K562 (cell line): ENCODE measurements around the gene PLCG2. TPM values are rescaled to one million over a fixed set of nuclear protein-coding genes. Genes with fewer than 3 reads are reported as not detected.
A peak's percentile ranks its signal among the peaks of the same experiment; 100 is the strongest.

Source experiments
- ATAC-seq: fragments of 200-7000 bp; cut with Tn5 transposase; 3 replicates; pipeline ENCODE4 v1.9.1; 2020; ENCODE audit warnings: moderate library complexity
- BruUV-seq: library from RNA; stranded (reverse); fragments of 400-500 nt; replicated peaks from 2 replicates; lab custom pipeline; 2021; lab: Mats Ljungman, UMichigan
- CTCF ChIA-PET: fragments of 300-600 bp; formaldehyde crosslinking; extraction: SDS; loops from one replicate; lab custom pipeline; 2021; ENCODE audit warnings: low intra/inter-chr PET ratio; lab: Yijun Ruan, JAX
- POLR2A ChIA-PET: fragments of 300-600, 350-650 bp; sonication (Branson Sonifier 250); formaldehyde crosslinking; extraction: SDS; loops from one replicate; lab custom pipeline; 2021; ENCODE audit warnings: antibody characterized with exemption, inconsistent platforms; lab: Yijun Ruan, JAX
- DNase-seq, 4 experiments: peaks; one replicate each; pipeline versions ENCODE4 v3.0.0 to v3.0.0-alpha.2; 2011 to 2018; ENCODE audit warnings: low spot score in 3 of 4, mixed read lengths in 3 of 4; ENCODE audit errors: extremely low read depth in 1 of 4
- FAIRE-seq: peaks from 2 replicates; lab custom pipeline; 2011; peaks lifted over from hg19 to GRCh38; lab: Jason Lieb, UNC
- H2AFZ ChIP-seq: 2 replicates; pipeline ENCODE4 v1.6.0; 2011; ENCODE audit warnings: low read depth, low read length, control low read depth, inconsistent platforms
- H3K27ac ChIP-seq: fragments of 200-600 bp; 3 replicates; pipeline ENCODE4 v1.8.0; 2011; ENCODE audit warnings: low read depth, mild to moderate bottlenecking, control low read depth, inconsistent platforms, low read length, moderate library complexity, mixed read lengths; ENCODE audit errors: extremely low read depth
- H3K27me3 ChIP-seq, 2 experiments: fragments of 300-600 bp in 1 of 2; 2 replicates in 1 of 2; 3 replicates in 1 of 2; pipeline versions ENCODE4 v1.6.0 to v1.8.0; 2011; ENCODE audit warnings: inconsistent platforms in 2 of 2, low read length in 2 of 2, mild to moderate bottlenecking in 1 of 2, mixed read lengths in 1 of 2, moderate library complexity in 1 of 2; ENCODE audit not compliant: control insufficient read depth in 2 of 2, insufficient read depth in 2 of 2
- H3K36me3 ChIP-seq: fragments of 300-600 bp; 3 replicates; pipeline ENCODE4 v1.8.0; 2011; ENCODE audit warnings: mild to moderate bottlenecking, low read length, inconsistent platforms; ENCODE audit not compliant: control insufficient read depth, insufficient read depth
- H3K4me1 ChIP-seq, 2 experiments: fragments of 200-600 bp in 1 of 2; replicated peaks in 1 of 2; 2 replicates in 1 of 2; 3 replicates in 1 of 2; pipeline versions ENCODE4 v1.5.1 to v1.8.0; 2011; ENCODE audit warnings: inconsistent platforms in 2 of 2, low read length in 2 of 2, mild to moderate bottlenecking in 1 of 2, mixed read lengths in 1 of 2, moderate library complexity in 1 of 2; ENCODE audit not compliant: control insufficient read depth in 2 of 2, insufficient read depth in 2 of 2
- H3K4me2 ChIP-seq: 2 replicates; pipeline ENCODE4 v1.6.1; 2011; ENCODE audit warnings: low read length, control low read depth, inconsistent platforms, mixed read lengths; ENCODE audit not compliant: insufficient read depth
- H3K4me3 ChIP-seq: fragments of 200-600 bp; sonication (generic), shearing (Covaris generic); 2 replicates; pipeline ENCODE4 v1.5.1; 2016; ENCODE audit warnings: control low read depth, inconsistent platforms
- H3K79me2 ChIP-seq: fragments of 200-600 bp; 3 replicates; pipeline ENCODE4 v1.8.0; 2011; ENCODE audit warnings: low read length, inconsistent platforms; ENCODE audit not compliant: control insufficient read depth, insufficient read depth
- H3K9ac ChIP-seq, 2 experiments: 2 replicates each; pipeline versions ENCODE4 v1.6.0 to v1.6.1; 2011; ENCODE audit warnings: low read depth in 2 of 2, low read length in 2 of 2, control low read depth in 1 of 2, inconsistent platforms in 1 of 2, mild to moderate bottlenecking in 1 of 2, mixed read lengths in 1 of 2; ENCODE audit not compliant: insufficient read depth in 1 of 2
- H3K9me1 ChIP-seq: one replicate; pipeline ENCODE4 v1.6.0; 2011; ENCODE audit warnings: inconsistent platforms, mild to moderate bottlenecking, low read length, moderate library complexity; ENCODE audit not compliant: control insufficient read depth, insufficient read depth
- H3K9me3 ChIP-seq: replicated peaks from 2 replicates; pipeline ENCODE4 v1.5.1; 2011; ENCODE audit warnings: low read depth, low read length, inconsistent platforms; ENCODE audit not compliant: control insufficient read depth, insufficient read depth
- H4K20me1 ChIP-seq: replicated peaks from 2 replicates; pipeline ENCODE4 v1.6.1; 2011; ENCODE audit warnings: low read length, inconsistent platforms, mixed read lengths; ENCODE audit not compliant: control insufficient read depth, insufficient read depth
- CBFA2T3 ChIP-seq: fragments of 450-650 bp; IDR thresholded peaks from 2 replicates; pipeline ENCODE4 v1.6.1; 2017
- CC2D1A ChIP-seq: fragments of 450-650 bp; IDR thresholded peaks from 2 replicates; pipeline ENCODE4 v1.6.1; 2017; ENCODE audit warnings: mild to moderate bottlenecking
- RREB1 ChIP-seq: fragments of 250-450 bp; sonication (Bioruptor Pico); IDR thresholded peaks from 2 replicates; pipeline ENCODE4 v1.4.0; 2020
- SMARCA4 ChIP-seq: fragments of 450-650 bp; IDR thresholded peaks from 2 replicates; pipeline ENCODE4 v1.6.1; 2016
- ZNF263 ChIP-seq: sonication (generic); formaldehyde crosslinking; IDR thresholded peaks from 2 replicates; pipeline ENCODE4 v1.8.0; 2022; ENCODE audit warnings: mild to moderate bottlenecking, missing genetic modification reagents, borderline replicate concordance
- ZNF589 ChIP-seq: fragments of 200-800 bp; sonication (Bioruptor generic); IDR thresholded peaks from 2 replicates; pipeline ENCODE4 v1.6.1; 2016; ENCODE audit warnings: low read depth, missing genetic modification characterization, missing compliant biosample characterization
- ZNF766 ChIP-seq: fragments of 200-800 bp; sonication (Bioruptor generic); conservative IDR thresholded peaks from 2 replicates; pipeline ENCODE4 v1.6.1; 2016; ENCODE audit warnings: missing genetic modification characterization, missing compliant biosample characterization
- WGBS: fragments of 100-300 bp; shearing (Covaris generic); methylation state at CpG from one replicate; pipeline ENCODE4 v1.1.6; 2016; ENCODE audit warnings: low coverage, mixed read lengths; ENCODE audit not compliant: insufficient coverage; ENCODE audit errors: missing lambda C conversion rate; 5-methylcytosine and 5-hydroxymethylcytosine counted together
- in situ Hi-C: fragments of 300-500 bp; cut with MboI; formaldehyde crosslinking; loops from 4 replicates; pipeline ENCODE4 v1.15.0; 2018; ENCODE audit warnings: inconsistent platforms, mixed read lengths
- intact Hi-C: fragments of 100-400 bp; cut with micrococcal nuclease; formaldehyde crosslinking; loops from 2 replicates; pipeline ENCODE4 v1.14.2; 2022
- polyA plus RNA-seq, 8 experiments: library from polyadenylated mRNA; depleted of rRNA in 4 of 8; stranded (reverse) in 5 of 8; unstranded in 3 of 8; fragments of >200 nt; fragmentation: Nextera tagmentation in 2 of 8; fragmentation: Illumina TruSeq in 1 of 8; extraction: Ambion mirVana in 2 of 8; extraction: Trizol in 1 of 8; gene quantifications; 2 replicates each; pipeline versions ENCODE4 v1.2.1 to v1.2.3, GENCODE V29; 2011 to 2014; ENCODE audit warnings: inconsistent platforms in 1 of 8, missing spikeins in 1 of 8
- total RNA-seq, 7 experiments: library from RNA; depleted of rRNA in 6 of 7; stranded (reverse); fragments of >200 nt in 6 of 7; fragmentation: Illumina TruSeq in 2 of 7; extraction: Trizol in 2 of 7; gene quantifications; 2 replicates each; pipeline versions ENCODE4 v1.2.1 to v1.2.3, GENCODE V29; 2011 to 2021; ENCODE audit warnings: low replicate concordance in 1 of 7

Gene PLCG2
- total and polyA plus RNA-seq, 9 of the 15 experiments (the other 6 are each of a cell fraction or from before 2014, with no cell fraction given) = 0.94 to 7.1 (median 3.1) TPM

- 29% methylated on average over 10 of the region's 10 CpGs for WGBS
- Histone ChIP-seq H3K27me3 (peaks cover 7 to 9% of the 10 kb centered on the region in 2 experiments; a peak in 4 of 5 replicates), H2AFZ (no peak overlapping the region), H3K4me2 (no peak overlapping the region), H3K9me3 (no peaks in the 10 kb centered on the region), H3K9ac (no peak overlapping the region), H3K9me1 (no peaks in the 10 kb centered on the region), H3K79me2 (no peaks in the 10 kb centered on the region), H3K27ac (no peak overlapping the region), H3K36me3 (no peaks in the 10 kb centered on the region), H3K4me3 (no peak overlapping the region), H3K4me1 (no peaks in the 10 kb centered on the region; a peak in 1 of 5 replicates), H4K20me1 (0 out of 2 replicates have a peak, but pooled peaks cover 5% of the 10 kb centered on the region)
- in situ Hi-C loops = no loop called here
- FAIRE-seq (peak; percentile 6), ATAC-seq (no peak; the same call in 2 of the 3 replicates), DNase-seq (no peak)
- ChIA-PET POLR2A (interaction anchor here (1.0 to 1.9 kb wide), 2 partner anchors 8 to 33 kb away, joined by 3 to 6 read pairs; no protein-coding TSS in a partner anchor), CTCF (no interaction called here)
- intact Hi-C loops = no loop called here
- BruUV-seq = no TSS peak
- TF ChIP-seq SMARCA4 (no peak), ZNF766 (CRISPR knock-in tag) (0 out of 2 replicates have a peak, but pooled peaks have one; percentile 28), CBFA2T3 (peak; percentile 10; the same call in 1 of the 2 replicates), RREB1 (no peak), CC2D1A (no peak), ZNF589 (CRISPR knock-in tag) (peak; percentile 37; the same call in 1 of the 2 replicates), ZNF263 (CRISPR knock-in tag) (peak; percentile 72)
Measured at GRCh38 chr16:81796583-81797346, 17.7 kb downstream of the PLCG2 start.
